Bone marrow (tissue), 2 donors: ENCODE data around the gene PITPNB.

Experiments used
- DNase-seq, 2 donors: peaks; one replicate each; lab custom pipeline; 2025; lab: John Stamatoyannopoulos, UW

The PITPNB gene

DNA sequence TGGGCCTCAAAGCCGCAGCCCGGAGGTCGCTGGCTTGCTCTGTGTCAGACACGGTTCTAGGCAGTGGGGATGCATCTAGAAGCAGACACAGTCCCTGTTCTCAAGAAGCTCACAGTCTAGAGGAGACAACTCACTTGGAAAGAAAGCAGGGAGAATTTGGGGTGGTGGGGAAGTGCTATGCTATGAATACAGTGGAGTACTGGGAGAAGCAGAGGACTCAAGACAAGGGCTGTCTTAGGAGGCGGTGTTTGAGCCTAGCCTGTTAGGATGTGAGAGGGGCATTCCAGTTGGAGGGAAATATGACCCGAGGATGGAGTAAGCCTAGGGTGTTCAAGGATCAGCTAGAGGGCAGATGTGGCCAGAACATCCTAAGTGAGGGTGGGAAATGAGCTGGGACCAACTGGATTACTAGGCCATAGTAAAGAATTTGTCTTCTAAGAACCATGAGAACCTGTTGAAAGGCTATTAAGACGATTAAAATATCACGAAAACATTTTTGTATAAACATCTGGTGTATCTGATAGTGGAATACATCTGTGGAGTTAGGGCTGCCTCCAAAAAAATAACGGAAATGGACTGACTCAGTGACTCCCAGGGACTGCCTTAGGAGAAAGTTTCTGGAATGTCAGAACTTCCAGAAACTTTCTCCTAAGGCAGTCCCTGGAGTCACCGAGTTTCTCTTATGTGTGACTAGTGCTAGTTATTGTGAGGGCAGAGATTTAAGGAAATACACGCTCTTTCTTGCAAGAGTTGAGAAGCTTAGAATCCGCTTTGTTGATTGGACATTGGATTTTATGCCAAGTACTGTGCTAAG, 1.1 kb upstream of the PITPNB start:
- peak in 1 of 2 donors; percentile 36 for DNase-seq

DNA sequence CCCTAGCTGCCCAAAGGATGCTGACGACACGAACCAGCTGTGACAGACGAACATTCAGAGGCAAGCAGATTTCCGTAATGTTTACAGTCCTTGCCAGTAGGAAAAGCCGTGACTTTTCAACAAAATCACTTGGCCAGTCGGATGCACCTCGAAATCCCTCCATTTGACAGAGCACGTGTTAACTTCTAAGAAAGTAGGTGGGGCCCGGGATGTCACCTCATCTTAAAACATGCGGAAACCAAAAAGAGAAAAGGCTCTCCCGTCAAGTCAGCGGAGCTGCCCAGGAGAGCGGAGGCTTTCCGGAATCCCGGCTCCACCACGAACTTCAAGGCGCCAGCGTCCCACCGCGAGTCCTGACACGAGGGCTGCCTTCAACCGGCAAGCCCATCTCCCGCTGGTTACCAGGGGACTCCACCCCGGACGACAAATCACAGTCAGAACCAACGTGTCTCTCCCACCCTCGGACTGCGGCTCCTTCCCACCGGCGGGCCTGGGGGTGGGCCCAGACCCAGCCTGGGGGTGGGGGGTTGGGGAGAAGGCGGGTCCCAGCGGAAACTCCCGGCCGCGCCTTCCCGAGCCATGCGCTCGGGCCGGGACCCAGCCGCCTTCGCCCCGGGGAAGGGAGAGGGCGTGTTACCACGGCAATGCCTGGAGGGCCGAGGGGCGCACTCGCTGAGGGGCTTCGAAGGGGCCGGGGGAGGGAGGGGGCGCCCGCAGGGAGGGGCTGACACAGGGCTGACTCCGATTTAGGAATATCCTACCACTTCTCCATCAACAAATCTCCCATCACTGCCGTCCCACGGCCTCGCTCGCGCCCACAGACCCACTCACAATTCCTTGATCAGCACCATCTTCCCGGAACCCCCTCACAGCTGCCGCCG, 475 bp downstream of the PITPNB start:
- peak in 1 of 2 donors; percentile 42 for DNase-seq

DNA sequence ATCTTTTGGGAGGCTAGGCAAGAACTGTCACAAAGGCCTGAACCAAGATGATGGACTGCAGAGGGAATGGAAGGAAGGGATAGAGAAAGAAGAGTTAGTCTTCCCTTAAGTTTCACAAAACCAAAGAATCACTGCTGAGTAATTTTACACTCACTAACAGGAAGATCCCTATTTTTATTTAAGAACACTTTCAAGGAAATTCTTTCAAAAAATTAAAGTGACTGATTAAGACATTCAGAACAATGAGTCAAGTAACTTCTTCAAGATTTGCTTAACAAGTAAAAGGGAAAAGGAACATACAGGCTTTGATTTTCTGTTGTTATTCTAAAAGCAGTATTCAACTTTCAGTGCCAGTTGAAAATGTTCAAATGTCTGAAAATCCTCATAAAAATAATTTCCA, 3.1 kb downstream of the PITPNB start:
- DNase-seq = no peak

DNA sequence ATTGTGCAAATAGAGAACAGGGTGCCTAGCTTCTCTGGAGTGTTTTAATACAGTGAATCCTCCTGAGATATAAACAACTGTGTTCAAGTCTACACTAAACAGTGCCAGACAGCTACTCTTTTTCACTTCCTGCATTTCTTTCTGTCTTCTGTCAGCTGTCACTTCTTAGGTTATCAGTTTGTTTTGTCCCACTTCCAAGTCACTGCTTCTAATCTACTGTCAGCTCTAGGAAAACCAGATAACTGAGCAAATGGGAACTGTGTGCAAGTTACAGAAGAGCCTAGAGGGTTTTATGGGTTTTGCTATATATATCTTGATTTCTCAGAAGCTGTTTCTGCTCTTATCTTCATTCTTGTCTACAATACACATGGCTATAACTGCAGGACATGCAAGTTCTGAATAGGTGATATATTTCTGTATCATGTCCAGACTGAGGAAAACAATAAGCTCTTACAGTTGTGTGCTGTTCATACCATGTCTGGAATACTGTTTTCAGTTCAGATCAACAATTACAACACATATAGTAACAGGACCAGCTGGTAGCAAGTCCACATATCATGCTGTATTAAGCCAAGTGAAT, 5.8 kb downstream of the PITPNB start:
- DNase-seq = no peak

DNA sequence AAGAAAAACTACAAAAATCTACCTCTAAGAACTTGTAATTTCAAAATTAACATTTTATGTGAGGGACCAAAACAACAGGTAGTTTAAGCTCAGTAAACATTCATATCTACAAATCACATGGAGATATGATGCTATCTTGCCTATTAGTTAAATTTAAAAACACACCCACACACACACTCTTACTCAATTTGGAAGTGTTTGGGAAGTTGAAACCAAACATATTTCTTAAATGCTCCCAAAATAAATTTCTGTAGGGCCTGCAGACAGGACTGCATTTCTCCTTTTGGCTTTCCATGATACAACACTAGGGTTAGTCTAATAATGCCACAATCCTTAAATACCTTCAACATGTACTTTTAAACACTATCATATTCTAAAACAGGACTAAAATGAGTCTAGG, 7.0 kb downstream of the PITPNB start:
- DNase-seq = no peak

DNA sequence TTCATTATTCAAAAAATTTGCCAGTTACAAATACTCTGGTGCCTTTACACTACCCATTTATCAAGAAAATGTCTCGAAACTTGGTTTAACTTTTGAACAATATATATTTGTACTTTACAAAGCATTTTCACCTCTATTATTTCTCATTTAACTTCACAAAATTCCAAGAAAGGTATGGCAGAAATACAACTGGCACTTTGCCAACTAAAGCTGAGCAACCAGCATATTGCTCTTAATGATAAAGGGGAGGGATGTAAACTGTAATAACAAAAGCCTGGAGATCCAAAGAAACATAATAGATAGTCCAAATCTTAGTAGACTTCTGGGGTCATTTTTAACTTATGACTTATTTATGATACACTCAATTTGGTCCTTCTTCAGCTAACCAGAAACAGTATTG, 7.7 kb downstream of the PITPNB start:
- DNase-seq = no peak

DNA sequence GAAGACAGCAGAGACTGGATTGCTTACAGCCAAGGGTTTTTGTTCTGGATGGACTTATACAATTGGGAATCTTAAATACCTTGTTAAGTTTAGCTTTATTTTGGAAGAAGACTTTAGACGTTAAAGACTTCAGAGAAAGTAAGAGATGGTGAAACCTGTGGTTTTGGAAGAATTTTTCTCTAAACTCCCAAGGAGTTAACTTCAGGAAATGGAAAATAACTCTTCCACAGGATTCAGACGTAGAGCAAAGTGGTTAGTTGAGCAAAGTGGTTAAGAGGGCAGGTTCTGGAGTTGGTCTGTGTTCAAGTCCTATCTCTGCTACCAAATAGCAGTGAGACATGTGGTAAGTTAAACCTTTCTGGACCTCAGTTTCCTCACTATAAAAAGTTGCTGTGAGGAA, 12.8 kb downstream of the PITPNB start:
- DNase-seq = no peak

DNA sequence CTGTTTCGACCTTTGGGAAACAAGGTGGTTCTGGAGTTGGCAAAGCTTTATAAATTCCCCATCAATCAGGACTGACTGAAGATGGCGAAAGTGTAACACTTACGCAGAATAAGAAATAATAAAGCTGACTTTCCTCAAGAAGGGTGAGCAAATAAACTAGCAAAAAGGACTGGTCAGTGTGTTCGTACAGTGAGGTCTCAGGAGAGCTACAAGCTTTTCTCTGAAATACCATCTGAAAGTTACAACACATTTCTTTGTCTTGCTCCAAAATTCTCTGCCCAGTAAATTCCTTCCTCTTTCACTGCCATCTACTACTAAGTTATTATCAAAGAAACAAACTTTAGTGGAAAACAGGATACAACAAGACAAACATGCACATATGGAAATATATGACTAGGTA, 13.4 kb downstream of the PITPNB start:
- no peak for DNase-seq

DNA sequence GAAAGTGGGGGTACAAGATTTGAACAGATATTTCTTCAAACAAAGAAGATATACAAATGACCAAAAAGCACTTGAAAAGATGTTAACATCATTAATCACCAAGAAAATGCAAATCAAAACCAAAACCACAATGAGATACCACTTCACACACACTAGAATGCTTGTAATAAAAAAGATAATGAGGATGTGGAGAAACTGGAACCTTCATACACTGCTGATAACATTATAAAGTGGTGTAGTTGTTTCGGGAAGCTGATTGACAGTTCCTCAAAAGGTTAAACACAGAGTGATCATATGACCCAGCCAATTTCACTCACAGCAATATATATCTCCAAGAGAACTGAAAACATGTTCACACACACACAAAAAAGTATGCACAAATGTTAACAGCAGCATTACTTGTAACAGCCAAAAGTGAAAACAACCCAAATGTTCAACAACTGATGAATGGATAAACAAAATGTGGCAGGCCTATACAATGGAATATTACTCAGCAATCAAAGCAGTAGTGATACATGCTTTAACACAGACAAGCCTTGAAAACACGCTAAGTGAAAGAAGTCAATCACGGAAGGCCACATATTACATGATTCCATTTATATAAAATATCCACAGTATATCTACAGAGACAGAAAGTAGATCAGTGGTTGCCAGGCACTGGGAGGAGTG, 15.1 kb downstream of the PITPNB start:
- no peak for DNase-seq

DNA sequence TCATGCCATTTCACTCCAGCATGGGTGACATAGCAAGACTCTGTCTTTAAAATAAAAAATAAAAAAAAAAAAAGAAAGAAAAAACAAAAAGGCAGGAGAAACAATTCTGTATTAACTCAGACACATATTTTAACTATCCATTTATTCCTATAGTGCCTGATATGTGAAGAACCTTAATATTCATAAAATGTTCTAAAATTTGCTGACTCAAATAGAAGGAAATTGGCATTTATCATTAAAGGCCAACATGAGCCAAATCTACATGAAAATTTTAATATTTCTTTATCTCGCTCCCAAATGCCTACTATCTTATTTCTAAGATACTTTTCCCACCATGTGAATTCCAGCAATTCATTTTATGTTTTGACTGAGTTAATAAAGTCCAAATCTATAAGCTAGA, 18.9 kb downstream of the PITPNB start:
- no peak for DNase-seq

DNA sequence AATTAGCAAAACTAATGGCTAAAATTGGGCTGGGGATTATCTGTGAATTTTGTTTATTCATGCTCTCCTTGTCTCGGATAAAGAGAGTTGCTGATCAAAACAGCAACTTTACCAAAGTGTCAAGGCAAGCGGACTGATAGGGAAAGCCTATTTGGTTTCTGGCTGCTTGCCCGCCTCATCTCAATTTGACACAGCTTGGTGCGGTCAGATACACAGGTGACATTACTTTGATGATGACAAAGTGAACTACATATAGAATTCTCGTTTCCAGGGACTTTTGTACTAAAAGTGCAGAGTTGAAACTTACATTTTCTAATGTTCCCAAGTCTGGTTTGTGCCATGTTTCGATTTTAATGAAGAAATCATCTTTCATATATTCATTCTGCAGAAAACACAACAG, 22.8 kb downstream of the PITPNB start:
- no peak for DNase-seq

DNA sequence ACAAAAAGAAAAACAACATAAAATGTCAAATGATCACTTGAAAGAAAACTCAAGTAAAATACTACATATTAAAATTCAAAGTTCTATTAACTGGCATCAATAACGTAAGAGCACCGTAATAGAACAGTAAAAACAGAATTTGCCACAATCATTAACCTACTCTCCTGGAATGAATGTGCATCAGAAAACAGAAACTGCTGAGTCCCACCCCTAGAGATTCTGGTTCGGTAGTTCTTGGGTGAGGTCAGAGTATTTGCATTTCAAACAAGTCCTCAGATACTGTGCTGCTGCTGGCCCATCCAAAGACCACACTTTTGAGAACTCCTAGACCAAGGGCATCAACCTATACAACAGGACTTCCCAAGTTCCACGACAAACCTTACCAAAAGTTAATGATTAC, 23.5 kb downstream of the PITPNB start:
- DNase-seq = no peak

DNA sequence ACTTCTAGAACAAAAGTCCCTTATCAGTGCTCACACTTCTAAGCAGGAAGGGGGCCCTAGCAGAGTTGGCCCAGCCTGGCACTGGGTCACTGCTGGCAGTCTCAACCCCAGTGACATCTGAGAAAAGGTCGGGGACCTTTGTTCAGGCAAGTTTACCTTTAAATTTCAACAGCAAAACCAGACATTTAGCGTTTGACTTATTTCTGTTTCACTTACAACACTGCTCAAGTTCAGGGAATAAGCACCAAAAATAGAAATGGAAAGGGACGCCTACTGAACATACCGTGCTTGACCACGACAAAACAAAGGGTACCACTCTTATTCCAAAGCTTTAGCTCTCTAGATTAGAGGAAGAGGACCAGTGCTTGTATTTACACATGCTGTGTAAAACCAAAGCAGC, 26.2 kb downstream of the PITPNB start:
- no peak for DNase-seq

DNA sequence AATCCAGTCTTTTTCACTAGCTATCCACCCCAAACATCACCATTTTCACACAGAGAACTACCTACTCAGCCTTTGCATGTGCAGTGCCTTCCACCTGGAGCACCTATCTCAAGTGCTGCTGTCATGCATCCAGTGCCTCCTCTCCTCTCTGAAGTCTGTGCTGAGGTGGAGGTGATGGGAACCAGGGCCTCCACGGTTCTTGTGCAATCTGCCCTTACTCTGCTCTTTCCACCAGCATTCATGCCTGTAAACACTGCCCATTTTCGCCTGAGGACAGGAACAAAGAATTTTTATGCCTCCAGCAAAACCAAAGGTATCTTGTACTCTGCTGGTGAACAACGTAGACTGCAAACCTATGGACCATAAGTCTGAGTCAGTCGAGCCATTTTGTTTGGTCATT, 27.0 kb downstream of the PITPNB start:
- DNase-seq = no peak

DNA sequence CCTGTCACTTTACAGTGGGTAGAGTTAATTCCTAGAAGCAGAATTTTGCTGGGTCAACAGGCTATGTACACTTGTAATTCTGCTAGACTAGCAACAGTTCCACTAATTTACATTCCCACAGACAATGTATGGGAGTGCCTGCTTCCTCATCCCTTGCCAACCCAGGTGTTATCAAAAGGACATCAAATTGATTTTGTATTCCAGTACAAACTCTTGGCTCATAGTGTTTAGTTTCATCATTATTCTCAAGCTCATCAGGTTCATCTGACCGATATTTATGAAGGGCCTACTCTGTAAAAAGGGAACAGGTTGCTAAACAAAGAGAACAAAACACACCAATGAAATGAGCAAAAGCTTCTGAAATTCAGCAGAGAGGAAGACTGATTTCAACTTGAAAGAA, 30.7 kb downstream of the PITPNB start:
- no peak for DNase-seq

DNA sequence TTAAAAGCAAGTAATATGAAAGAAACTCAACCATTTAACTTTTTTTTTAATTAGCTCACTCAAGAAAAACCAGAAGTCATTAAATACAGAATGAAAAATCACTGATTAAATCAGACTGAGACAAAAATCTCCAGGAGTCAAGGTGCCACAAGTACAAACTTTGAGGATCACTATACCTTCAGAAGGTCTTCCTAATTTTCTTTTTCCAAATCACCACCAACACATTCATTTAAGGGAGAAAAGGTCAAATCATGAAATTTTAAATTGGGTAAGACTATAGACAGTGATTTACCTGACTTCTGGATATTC, 32.3 kb downstream of the PITPNB start:
- DNase-seq = no peak

DNA sequence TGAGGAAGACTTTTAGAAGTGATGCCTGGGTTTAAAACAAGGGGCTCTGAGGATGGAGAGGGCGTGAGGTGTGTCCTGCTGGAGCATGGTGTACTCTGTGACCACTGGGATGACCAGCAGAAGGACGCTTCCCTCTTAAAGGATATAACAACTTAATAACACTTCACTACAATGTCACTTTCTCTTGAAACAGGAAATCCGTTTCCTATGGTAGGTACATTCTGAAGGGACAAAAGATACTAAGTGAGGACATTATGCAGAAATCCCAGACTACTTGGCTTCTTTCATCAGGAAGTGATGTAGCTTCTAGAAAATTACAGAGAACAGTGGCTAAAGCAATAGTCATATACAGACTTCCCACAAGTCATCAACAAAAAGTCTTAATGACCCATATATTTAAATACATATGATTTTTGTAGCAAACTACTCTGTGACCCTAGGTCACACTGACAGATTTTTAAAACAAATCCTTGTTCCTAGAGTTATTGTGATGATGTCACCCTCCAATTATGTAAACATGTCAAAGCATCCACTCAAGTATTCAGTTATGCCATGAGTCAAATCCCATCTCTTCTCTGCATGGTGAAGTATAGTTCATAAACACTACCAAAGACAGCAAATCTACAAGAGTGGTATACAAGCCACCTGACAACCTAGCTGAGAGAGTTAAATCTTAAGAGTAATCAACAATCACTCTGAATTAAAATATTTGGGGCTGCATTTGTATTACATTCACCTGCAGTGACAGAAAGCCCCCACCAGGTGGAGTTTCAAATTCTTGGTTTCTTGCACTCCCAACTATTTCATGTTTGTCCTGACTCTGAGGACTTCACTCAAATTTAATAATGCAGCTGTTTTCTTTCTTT, 32.8 kb downstream of the PITPNB start:
- peak in 1 of 2 donors; percentile 17 for DNase-seq

DNA sequence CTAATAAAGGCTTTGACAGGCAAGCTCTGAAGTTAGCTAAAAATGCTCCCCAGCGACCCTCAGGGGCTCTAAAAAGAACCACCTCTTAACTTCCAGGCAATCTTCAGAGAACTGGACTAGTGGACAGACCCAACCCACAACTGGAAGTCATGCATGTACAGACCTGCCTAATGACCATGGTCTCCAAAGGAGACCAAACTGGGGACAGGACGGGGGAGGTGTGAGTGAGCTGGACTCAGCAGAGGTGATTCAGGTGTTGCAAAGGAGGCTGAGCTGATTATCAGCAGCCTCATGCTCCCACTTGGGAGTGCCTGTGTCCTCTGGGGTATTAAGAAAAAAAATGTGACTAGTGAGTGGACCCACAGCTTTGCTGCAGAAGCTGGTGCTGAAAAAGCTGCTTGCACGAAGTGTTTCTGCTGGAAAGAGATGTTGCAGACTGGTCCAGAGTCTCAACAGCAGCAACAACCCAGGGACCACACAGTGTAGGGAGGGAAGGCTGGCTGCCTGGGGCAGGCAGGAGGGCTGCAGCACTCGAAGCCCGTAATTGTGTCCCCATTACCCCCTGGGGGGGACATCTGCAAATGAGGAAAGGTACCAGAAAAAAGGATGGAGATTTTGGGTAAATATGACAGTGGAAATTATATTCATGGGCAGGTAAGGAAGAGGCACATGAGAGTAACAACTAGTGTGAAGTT, 35.3 kb downstream of the PITPNB start:
- DNase-seq = no peak

DNA sequence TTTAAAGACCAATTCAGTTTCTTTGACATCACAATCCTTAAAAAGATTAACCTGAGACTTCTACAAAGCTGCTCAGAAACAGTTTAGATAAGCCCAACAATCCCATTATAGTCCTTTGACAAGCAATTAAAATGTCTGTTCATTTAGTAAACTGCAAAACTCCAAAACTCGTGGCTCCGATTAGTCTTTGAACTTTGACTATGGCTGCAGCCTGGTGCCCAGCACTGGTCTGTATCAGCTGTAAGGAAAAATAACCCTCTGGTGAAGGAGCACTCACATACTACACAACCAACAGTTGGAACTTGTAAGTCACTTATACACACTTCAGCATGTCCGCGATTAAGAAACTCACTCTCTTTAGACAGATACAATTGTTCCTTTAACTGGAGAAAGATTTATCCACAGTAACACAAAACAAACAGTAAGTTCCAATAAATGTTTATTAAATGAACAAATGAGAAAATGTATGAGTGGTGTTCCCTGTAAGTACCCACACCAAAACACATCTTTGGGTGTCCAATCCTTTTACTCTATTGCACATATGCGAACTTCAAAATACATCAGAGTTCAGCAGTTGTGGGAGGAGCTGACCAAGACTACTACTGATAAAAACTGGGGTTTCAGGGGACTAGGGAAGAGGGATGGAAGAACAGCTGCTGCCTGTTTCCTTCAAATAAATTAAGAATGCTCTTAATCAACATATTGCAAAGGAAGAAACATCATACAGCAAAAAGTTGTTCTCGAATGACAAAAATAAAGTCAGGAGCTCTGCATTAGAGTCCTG, 36.4 kb downstream of the PITPNB start:
- no peak for DNase-seq

DNA sequence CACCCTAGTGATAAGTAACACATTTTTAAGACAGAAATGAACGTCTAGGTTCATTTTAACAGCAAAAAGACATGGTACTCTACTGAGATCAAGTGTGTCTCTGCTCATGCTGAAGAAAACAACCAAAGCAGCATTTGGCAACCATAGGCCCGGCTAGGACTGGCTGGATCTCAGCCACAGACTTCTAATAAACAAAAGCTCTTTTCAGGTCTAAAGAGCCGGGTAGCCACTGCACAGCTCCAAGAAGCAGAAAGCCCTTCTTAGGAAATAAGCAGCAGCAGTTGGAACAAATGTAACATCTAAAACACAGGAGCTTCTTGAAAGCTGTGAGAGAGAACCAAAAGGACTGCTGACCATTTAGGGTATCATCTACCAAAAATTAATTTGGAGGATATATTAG, 37.6 kb downstream of the PITPNB start:
- DNase-seq = no peak
